ENCODE results near the gene TAS2R50.

DNA sequence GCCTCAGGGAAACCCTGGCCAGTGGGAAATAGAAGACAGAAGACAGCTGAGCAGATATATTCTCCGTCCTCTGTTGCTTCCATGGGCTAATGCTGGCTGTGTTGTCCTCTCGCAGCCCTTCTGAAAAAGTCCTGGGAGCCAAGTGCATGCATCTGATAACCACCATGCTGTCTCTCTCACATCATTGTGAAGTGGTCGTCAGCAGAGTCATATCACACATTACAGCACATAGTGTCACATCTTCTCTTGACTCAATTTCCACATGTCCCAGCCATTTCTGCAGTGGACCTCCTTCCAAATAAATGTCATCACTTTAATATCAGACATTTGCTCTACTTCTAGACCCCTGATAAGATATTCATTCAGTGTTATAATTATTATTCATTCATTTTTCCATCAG lies 7.6 kb upstream of the TAS2R50 start:
- TF ChIP-seq, protein P1, sequence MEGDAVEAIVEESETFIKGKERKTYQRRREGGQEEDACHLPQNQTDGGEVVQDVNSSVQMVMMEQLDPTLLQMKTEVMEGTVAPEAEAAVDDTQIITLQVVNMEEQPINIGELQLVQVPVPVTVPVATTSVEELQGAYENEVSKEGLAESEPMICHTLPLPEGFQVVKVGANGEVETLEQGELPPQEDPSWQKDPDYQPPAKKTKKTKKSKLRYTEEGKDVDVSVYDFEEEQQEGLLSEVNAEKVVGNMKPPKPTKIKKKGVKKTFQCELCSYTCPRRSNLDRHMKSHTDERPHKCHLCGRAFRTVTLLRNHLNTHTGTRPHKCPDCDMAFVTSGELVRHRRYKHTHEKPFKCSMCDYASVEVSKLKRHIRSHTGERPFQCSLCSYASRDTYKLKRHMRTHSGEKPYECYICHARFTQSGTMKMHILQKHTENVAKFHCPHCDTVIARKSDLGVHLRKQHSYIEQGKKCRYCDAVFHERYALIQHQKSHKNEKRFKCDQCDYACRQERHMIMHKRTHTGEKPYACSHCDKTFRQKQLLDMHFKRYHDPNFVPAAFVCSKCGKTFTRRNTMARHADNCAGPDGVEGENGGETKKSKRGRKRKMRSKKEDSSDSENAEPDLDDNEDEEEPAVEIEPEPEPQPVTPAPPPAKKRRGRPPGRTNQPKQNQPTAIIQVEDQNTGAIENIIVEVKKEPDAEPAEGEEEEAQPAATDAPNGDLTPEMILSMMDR (conservative IDR thresholded peaks at IDR 0.05; ENCODE audit: low read depth in 2 of 2) = no peak
- TF ChIP-seq EZH2phosphoT487 (IDR thresholded peaks at IDR 0.05; ENCODE audit: unreplicated experiment) (no peak), POLR2AphosphoS5 (IDR thresholded peaks at IDR 0.05; ENCODE audit: low read depth) (no peak), CREB1 (CRISPR knock-in tag; IDR thresholded peaks at IDR 0.05; ENCODE audit: low read depth) (no peak), STAT1 (IDR thresholded peaks at IDR 0.05; ENCODE audit: unreplicated experiment) (no peak), ZNF331 (CRISPR knock-in tag; IDR thresholded peaks at IDR 0.05; ENCODE audit: low read depth) (no peak), EZH2 (IDR thresholded peaks at IDR 0.05; ENCODE audit: low read depth, unreplicated experiment) (no peak)
- TF ChIP-seq, protein P2, sequence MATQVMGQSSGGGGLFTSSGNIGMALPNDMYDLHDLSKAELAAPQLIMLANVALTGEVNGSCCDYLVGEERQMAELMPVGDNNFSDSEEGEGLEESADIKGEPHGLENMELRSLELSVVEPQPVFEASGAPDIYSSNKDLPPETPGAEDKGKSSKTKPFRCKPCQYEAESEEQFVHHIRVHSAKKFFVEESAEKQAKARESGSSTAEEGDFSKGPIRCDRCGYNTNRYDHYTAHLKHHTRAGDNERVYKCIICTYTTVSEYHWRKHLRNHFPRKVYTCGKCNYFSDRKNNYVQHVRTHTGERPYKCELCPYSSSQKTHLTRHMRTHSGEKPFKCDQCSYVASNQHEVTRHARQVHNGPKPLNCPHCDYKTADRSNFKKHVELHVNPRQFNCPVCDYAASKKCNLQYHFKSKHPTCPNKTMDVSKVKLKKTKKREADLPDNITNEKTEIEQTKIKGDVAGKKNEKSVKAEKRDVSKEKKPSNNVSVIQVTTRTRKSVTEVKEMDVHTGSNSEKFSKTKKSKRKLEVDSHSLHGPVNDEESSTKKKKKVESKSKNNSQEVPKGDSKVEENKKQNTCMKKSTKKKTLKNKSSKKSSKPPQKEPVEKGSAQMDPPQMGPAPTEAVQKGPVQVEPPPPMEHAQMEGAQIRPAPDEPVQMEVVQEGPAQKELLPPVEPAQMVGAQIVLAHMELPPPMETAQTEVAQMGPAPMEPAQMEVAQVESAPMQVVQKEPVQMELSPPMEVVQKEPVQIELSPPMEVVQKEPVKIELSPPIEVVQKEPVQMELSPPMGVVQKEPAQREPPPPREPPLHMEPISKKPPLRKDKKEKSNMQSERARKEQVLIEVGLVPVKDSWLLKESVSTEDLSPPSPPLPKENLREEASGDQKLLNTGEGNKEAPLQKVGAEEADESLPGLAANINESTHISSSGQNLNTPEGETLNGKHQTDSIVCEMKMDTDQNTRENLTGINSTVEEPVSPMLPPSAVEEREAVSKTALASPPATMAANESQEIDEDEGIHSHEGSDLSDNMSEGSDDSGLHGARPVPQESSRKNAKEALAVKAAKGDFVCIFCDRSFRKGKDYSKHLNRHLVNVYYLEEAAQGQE (IDR thresholded peaks at IDR 0.05; ENCODE audit: unreplicated experiment) = no peak

Data from GM23338 (cell line).